GM20000 (cell line): ENCODE results near the gene DNAJB6.
"Not testable (repeated sequence)": the region's sequence is repeated elsewhere in the genome, so short reads cannot be mapped to it uniquely, and the experiment has no call there.

Experiments
- DNase-seq: peaks from one replicate; pipeline ENCODE4 v3.0.0; 2012; ENCODE audit warnings: low spot score
- TF ChIP-seq, protein P1 (sequence below): IDR thresholded peaks from 2 replicates; pipeline ENCODE4 v1.5.1; 2012; ENCODE audit warnings: mild to moderate bottlenecking, control low read depth; ENCODE audit errors: extremely low read depth, missing control alignments

The DNAJB6 gene

DNA sequence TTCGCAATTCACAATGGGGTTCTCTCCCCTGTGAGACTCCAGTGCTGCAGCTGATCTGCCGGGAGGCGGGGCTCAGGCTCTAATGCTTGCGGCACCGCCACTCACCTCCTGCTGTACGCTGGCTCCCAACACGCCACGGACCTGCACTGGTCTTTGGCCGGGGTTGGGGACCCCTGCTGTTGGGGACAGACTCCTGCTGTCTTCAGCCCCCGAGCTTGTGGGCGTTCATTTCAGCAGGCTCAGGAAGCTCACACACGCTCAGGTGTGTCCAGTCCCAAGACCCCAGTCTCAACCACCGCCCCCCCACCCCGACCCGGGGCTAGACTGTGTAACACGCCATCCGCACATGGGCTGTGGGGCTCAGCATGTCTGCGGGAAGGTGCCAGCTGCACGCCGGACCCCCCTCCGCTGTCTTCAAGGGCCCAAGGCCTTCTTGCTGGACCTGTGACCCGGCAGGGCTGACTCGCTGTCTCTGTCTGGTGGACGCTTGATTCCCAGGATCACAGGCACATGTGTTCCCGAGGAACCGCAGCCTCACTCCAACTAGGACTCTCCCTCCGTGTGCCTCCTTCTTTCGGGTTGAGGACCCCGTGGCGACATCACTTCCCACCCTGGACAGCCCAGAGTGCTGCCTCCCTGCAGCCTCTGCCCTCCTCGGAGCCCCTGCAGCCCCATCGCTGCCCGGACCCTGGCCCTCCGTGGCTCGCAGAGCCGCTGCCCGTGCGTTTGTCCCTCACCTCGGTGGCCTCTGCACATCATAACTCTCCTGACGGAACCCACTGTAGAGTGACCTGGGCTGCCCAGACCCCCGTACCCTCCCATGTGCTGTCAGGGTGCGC lies 106.4 kb downstream of the DNAJB6 start:
- TF ChIP-seq, protein P1, sequence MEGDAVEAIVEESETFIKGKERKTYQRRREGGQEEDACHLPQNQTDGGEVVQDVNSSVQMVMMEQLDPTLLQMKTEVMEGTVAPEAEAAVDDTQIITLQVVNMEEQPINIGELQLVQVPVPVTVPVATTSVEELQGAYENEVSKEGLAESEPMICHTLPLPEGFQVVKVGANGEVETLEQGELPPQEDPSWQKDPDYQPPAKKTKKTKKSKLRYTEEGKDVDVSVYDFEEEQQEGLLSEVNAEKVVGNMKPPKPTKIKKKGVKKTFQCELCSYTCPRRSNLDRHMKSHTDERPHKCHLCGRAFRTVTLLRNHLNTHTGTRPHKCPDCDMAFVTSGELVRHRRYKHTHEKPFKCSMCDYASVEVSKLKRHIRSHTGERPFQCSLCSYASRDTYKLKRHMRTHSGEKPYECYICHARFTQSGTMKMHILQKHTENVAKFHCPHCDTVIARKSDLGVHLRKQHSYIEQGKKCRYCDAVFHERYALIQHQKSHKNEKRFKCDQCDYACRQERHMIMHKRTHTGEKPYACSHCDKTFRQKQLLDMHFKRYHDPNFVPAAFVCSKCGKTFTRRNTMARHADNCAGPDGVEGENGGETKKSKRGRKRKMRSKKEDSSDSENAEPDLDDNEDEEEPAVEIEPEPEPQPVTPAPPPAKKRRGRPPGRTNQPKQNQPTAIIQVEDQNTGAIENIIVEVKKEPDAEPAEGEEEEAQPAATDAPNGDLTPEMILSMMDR = no peak
- DNase-seq = no peak

DNA sequence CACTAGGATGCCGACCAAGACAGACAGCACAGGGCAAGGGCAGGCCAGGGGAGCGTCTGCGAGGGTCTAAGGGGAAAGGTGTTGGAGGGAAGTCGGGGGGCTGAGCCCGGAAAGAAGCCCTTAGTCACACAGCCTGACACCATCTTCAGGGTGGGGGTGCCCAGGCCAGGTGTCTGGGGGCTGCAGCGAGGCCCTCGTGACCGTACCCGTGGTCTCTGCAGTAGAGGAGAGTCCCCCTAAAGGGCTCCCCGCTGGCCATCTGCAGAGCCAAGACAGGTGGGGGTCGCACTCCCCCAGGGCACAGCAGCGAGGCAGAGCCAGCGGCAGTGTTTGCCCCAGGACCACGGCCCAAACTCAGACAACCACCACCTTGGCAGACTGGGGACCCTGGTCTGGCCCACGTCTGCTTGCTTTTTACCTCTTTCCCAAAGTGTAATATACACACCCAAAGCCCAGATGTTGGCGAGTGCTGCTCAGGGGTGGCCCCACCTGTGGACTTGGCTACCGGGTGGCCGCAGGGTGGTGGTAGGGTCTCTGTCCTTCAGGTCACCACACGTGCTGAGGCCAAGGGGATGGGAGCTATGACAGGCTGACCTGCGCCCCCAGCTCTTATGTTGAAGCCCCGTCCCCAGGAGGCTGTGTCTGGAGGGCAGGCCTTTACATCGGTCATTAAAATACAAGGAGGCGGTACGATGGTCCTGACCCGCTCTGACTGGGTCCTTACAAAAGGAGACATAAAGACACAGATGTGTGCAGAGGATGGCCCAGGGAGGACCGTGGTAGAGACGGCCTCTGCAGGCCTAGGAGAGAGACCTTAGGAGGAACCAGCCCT lies 107.4 kb downstream of the DNAJB6 start:
- DNase-seq = no peak
- TF ChIP-seq, protein P1 = no peak

DNA sequence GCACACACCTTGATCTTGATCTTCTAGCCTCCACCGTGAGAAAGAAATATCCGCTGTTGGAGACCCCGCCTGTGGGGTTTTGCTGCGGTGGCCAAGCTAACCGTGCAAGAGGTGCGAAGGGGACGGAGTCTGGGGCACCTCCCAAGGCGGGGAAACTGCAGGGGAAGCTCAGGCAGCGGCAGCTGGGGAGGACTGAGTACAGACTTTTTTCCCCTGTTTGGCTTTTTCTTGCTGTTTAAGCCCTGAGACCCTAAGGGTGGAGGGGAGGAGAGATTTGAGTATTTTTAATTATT lies 108.0 kb downstream of the DNAJB6 start:
- no peak for DNase-seq
- TF ChIP-seq, protein P1 = no peak

DNA sequence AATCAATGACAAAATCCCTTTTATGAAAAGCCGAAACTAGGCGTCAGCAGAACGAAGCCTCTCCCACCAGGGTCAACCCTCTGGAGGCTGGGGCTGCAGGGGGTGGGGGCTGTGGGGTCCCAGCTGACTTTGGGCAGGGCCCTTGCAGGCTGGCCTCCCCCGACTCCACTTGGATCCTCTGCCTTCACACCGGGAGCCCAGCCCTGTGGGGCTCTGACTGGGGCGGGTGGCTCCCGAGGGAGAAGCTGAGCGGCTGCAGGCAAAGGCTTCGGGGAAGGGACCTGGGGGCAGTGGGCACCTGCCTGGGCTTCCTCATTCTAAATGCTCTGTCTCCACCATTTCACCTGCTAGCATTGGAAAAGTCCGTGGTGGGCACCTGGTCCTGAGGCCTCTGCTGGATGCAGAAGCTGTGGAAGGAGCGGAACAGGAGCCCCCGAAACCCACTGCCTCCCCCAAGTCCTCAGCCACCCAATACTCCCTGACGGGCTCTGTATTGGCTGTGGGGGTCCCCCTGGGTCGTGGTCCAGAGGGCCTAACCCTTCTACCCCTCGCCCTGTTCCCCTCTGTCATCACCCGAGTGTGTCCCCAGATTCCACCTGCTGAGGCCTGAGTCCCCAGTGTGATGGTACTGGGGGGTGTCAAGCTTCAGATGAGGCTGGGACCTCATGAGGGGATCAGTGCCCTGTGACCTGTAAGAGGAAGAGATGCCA lies 108.6 kb downstream of the DNAJB6 start:
- TF ChIP-seq, protein P1 = no peak
- DNase-seq = no peak

DNA sequence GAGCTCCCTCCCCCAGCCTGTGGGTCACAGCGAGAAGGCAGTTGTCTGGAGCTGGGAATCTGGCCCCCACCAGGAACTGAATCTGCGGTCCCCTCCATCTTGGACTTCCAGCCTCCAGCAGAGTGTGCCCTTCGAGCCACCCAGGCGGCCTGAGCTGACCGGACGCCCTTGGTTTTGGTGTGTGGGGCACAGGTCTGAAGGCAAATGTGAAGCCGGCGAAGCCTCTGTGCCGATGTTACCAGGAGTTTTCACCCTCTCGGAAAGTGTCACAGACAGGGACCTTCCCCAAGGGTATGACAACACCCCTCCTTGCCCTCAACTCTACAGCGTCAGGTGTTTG lies 109.1 kb downstream of the DNAJB6 start:
- TF ChIP-seq, protein P1 = no peak
- no peak for DNase-seq

DNA sequence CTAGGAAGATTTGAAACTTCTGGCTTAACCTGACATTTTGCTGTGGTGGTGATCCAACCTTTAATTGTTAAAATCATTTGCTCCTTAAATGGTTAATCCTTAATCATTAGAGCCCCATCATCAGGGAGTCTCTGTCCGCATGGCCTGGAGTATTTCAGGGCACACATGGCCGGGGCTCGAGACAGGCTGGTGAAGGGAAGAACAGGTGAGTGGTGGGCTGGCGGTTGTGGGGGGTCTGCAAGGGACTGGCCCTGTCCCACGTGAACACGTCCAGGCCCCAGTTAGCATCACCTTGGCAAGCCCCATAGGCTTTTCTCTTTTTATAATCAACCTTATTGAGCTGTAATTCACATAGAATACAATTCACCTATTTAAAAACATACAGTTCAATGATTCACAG lies 109.5 kb downstream of the DNAJB6 start:
- no peak for DNase-seq
- TF ChIP-seq, protein P1 = no peak

DNA sequence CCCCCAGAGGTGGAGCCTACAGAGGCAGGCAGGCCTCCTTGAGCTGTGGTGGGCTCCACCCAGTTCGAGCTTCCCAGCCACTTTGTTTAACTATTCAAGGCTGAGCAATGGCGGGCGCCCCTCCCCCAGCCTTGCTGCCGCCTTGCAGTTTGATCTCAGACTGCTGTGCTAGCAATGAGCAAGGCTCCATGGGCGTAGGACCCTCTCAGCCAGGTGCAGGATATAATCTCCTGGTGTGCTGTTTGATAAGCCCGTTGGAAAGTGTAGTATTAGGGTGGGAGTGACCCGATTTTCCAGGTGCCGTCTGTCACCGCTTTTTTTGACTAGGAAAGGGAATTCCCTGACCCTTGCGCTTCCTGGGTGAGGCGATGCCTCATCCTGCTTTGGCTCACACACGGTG lies 117.2 kb downstream of the DNAJB6 start:
- not testable (repeated sequence) for DNase-seq
